Calu3 (cell line): Measurements from ENCODE around the gene CCDC127. TPM values are rescaled to one million over a fixed set of nuclear protein-coding genes. Genes with fewer than 3 reads are reported as not detected.

Source experiments
- BruUV-seq: library from RNA; stranded (reverse); fragments of 400-500 nt; replicated peaks from 2 replicates; lab custom pipeline; 2021; lab: Mats Ljungman, UMichigan
- CTCF ChIA-PET: fragments of 300-600 bp; sonication (Branson Sonifier 250); formaldehyde crosslinking; loops from one replicate; lab custom pipeline; 2022; ENCODE audit warnings: antibody characterized with exemption; lab: Charles Lee
- DNase-seq: peaks from one replicate; pipeline ENCODE4 v3.0.0; 2022
- H3K27ac Mint-ChIP-seq: one replicate; pipeline ENCODE4 v1.8.0; 2022; ENCODE audit warnings: mixed read lengths; ENCODE audit not compliant: unreplicated experiment
- H3K27me3 Mint-ChIP-seq: one replicate; pipeline ENCODE4 v1.8.0; 2022; ENCODE audit warnings: mixed read lengths; ENCODE audit not compliant: unreplicated experiment
- H3K36me3 Mint-ChIP-seq: one replicate; pipeline ENCODE4 v1.8.0; 2022; ENCODE audit warnings: mild to moderate bottlenecking, moderate library complexity, mixed read lengths; ENCODE audit not compliant: insufficient read depth, unreplicated experiment
- H3K4me1 Mint-ChIP-seq: one replicate; pipeline ENCODE4 v1.8.0; 2022; ENCODE audit warnings: mild to moderate bottlenecking, low read depth, mixed read lengths; ENCODE audit not compliant: unreplicated experiment
- H3K4me3 Mint-ChIP-seq: one replicate; pipeline ENCODE4 v1.8.0; 2022; ENCODE audit warnings: mild to moderate bottlenecking, low read depth, moderate library complexity, mixed read lengths; ENCODE audit not compliant: unreplicated experiment
- H3K9me3 Mint-ChIP-seq: one replicate; pipeline ENCODE4 v1.8.0; 2022; ENCODE audit warnings: low read depth, mixed read lengths; ENCODE audit not compliant: unreplicated experiment
- intact Hi-C: fragments of 100-400 bp; cut with micrococcal nuclease; formaldehyde crosslinking; loops from one replicate; pipeline ENCODE4 v1.10.0; 2022; ENCODE audit not compliant: unreplicated experiment
- total RNA-seq: library from RNA; stranded (reverse); gene quantifications from 2 replicates; pipeline ENCODE4 v1.2.3, GENCODE V29; 2022
- TF ChIP-seq, protein P1 (sequence below): fragments of 200-600 bp; IDR thresholded peaks from one replicate; pipeline ENCODE4 v1.8.0; 2022; ENCODE audit warnings: antibody characterized with exemption; ENCODE audit not compliant: unreplicated experiment

CCDC127 gene
- total RNA-seq, 1 experiment from 2014 or later, result 7.3 TPM

DNA sequence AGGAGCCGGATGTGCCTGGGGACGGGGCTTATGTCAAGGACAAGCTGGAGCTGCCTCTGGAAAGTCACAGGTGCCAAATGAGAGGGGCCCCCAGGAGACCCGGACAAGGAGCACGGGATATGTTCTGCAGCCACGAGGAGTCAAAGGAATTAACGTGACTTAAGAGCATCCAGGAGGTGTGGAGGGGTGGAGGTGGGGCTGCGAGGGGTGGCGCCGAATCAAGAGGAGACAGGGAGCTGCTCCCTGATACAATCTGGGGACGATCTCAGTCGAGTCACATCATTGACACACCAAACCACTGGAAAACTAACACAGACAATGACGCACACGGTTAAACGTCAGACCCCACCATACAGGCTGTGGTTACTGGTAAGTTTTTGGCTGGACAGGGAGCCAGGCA lies 10.4 kb downstream of the CCDC127 start:
- intact Hi-C loops, result no loop called here
- BruUV-seq, result no TSS peak
- DNase-seq, result no peak
- H3K4me1 Mint-ChIP-seq, result peaks cover 10% of the 10 kb centered on the region
- CTCF ChIA-PET, result no interaction called here
- no peaks in the 10 kb centered on the region for H3K27me3 Mint-ChIP-seq
- no peak overlapping the region for H3K27ac Mint-ChIP-seq
- H3K9me3 Mint-ChIP-seq, result no peaks in the 10 kb centered on the region
- TF ChIP-seq, protein P1, sequence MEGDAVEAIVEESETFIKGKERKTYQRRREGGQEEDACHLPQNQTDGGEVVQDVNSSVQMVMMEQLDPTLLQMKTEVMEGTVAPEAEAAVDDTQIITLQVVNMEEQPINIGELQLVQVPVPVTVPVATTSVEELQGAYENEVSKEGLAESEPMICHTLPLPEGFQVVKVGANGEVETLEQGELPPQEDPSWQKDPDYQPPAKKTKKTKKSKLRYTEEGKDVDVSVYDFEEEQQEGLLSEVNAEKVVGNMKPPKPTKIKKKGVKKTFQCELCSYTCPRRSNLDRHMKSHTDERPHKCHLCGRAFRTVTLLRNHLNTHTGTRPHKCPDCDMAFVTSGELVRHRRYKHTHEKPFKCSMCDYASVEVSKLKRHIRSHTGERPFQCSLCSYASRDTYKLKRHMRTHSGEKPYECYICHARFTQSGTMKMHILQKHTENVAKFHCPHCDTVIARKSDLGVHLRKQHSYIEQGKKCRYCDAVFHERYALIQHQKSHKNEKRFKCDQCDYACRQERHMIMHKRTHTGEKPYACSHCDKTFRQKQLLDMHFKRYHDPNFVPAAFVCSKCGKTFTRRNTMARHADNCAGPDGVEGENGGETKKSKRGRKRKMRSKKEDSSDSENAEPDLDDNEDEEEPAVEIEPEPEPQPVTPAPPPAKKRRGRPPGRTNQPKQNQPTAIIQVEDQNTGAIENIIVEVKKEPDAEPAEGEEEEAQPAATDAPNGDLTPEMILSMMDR, result no peak
- H3K4me3 Mint-ChIP-seq, result no peak overlapping the region
- H3K36me3 Mint-ChIP-seq, result peaks cover 6% of the 10 kb centered on the region

- DNase-seq, result no peak
- TF ChIP-seq, protein P1, result no peak
- Mint-ChIP-seq H3K9me3 (no peaks in the 10 kb centered on the region), H3K36me3 (peaks cover 12% of the 10 kb centered on the region), H3K4me3 (no peak overlapping the region), H3K27me3 (no peaks in the 10 kb centered on the region), H3K27ac (no peak overlapping the region), H3K4me1 (peaks cover 10% of the 10 kb centered on the region)
- CTCF ChIA-PET, result no interaction called here
- BruUV-seq, result no TSS peak
- intact Hi-C loops, result no loop called here
These were observed 10.9 kb downstream of the CCDC127 start for GRCh38 chr5:206927-207536.

DNA sequence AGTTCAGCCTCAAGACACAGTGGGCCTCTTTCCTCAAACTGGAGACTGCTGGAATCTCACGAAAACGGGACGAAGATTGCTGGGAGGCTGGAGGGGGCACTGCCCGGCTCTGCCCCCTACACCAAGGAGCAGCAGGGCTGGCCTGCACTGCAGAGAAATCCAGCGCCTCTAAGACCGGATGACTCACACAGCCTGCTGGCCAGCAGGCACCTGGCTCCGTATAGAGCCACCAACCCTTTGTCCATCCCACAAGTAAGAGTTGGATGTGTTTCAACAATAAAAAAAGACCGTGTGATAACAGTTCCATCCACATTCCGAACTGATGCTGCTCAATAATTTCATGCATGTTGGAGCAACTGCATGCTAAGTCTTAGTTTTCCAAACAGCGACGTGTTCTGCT lies 11.5 kb downstream of the CCDC127 start:
- no peak overlapping the region for H3K27ac Mint-ChIP-seq
- intact Hi-C loops, result no loop called here
- BruUV-seq, result no TSS peak
- no peak for DNase-seq
- no peaks in the 10 kb centered on the region for H3K9me3 Mint-ChIP-seq
- H3K4me3 Mint-ChIP-seq, result no peak overlapping the region
- H3K4me1 Mint-ChIP-seq, result peaks cover 10% of the 10 kb centered on the region
- TF ChIP-seq, protein P1, result no peak
- CTCF ChIA-PET, result no interaction called here
- peaks cover 15% of the 10 kb centered on the region for H3K36me3 Mint-ChIP-seq
- no peaks in the 10 kb centered on the region for H3K27me3 Mint-ChIP-seq

GRCh38 chr5:204966-205670 lies 12.8 kb downstream of the CCDC127 start:
- Mint-ChIP-seq H3K9me3 (no peaks in the 10 kb centered on the region), H3K4me1 (peaks cover 10% of the 10 kb centered on the region), H3K27me3 (no peaks in the 10 kb centered on the region), H3K27ac (no peak overlapping the region), H3K36me3 (peaks cover 15% of the 10 kb centered on the region), H3K4me3 (no peak overlapping the region)
- CTCF ChIA-PET, result no interaction called here
- DNase-seq, result no peak
- intact Hi-C loops, result no loop called here
- BruUV-seq, result TSS peak; percentile 40
- TF ChIP-seq, protein P1, result no peak
